GM21786 (cell line): ENCODE results near the gene MXD1.
"Not testable (repeated sequence)": the region's sequence is repeated elsewhere in the genome, so short reads cannot be mapped to it uniquely, and the experiment has no call there.

Experiments
- ATAC-seq: cut with Tn5 transposase; IDR thresholded peaks from one replicate; pipeline ENCODE4 v1.9.1; 2021; ENCODE audit not compliant: unreplicated experiment

The MXD1 gene

GRCh38 chr2:69914950-69915945 is at the start of gene MXD1:
Gene MXD1, plus strand, starts transcription at chr2:69915109. Its CDS starts 222 bp downstream, at chr2:69915331.
- no peak for ATAC-seq

GRCh38 chr2:69888451-69888850 is 26.5 kb upstream of the MXD1 start:
- no peak for ATAC-seq

GRCh38 chr2:69889302-69889701 is 25.6 kb upstream of the MXD1 start:
- no peak for ATAC-seq

GRCh38 chr2:69890881-69891280 is 24.0 kb upstream of the MXD1 start:
- no peak for ATAC-seq

GRCh38 chr2:69892838-69893424 is 22.0 kb upstream of the MXD1 start:
- ATAC-seq = not testable (repeated sequence)

GRCh38 chr2:69893684-69894551 is 21.0 kb upstream of the MXD1 start, which contains the start of gene SNRNP27:
Gene SNRNP27, plus strand, starts transcription at chr2:69893956. Its CDS starts 29 bp downstream, at chr2:69893985.
- ATAC-seq = peak; percentile 69

GRCh38 chr2:69894737-69895136 is 20.2 kb upstream of the MXD1 start:
- ATAC-seq = not testable (repeated sequence)

- ATAC-seq = no peak
These were observed 12.5 kb upstream of the MXD1 start for GRCh38 chr2:69902213-69902922.

GRCh38 chr2:69907216-69907615 is 7.7 kb upstream of the MXD1 start:
- no peak for ATAC-seq

- ATAC-seq = no peak
These were observed 2.8 kb upstream of the MXD1 start for GRCh38 chr2:69911985-69912563.

- ATAC-seq = peak; percentile 89
These were observed 552 bp upstream of the MXD1 start for GRCh38 chr2:69914164-69914949.

- no peak for ATAC-seq
These were observed 1.2 kb downstream of the MXD1 start for GRCh38 chr2:69916106-69916505.

- ATAC-seq = no peak
These were observed 2.9 kb downstream of the MXD1 start for GRCh38 chr2:69917852-69918251.

GRCh38 chr2:69918401-69918800 is 3.5 kb downstream of the MXD1 start:
- no peak for ATAC-seq

GRCh38 chr2:69923116-69923515 is 8.2 kb downstream of the MXD1 start:
- ATAC-seq = no peak

- ATAC-seq = no peak
These were observed 12.1 kb downstream of the MXD1 start for GRCh38 chr2:69926849-69927515.

GRCh38 chr2:69931832-69932595 is 17.1 kb downstream of the MXD1 start:
- ATAC-seq = no peak

- no peak for ATAC-seq
These were observed 17.6 kb downstream of the MXD1 start for GRCh38 chr2:69932596-69932922.
